Measurements from ENCODE around the gene PCBP3. TPM values are rescaled to one million over a fixed set of nuclear protein-coding genes. Genes with fewer than 3 reads are reported as not detected.
"Not testable (repeated sequence)": the region's sequence is repeated elsewhere in the genome, so short reads cannot be mapped to it uniquely, and the experiment has no call there.

The PCBP3 gene
- total RNA-seq, 1 donor from 2014 or later, result 9.7 TPM

GRCh38 chr21:45889961-45890360, 246.4 kb downstream of the PCBP3 start:
- Mint-ChIP-seq H3K4me3 (no peak overlapping the region), H3K4me1 (peaks cover 30% of the 10 kb centered on the region), H3K36me3 (ENCODE audit: low read depth) (peaks cover 5% of the 10 kb centered on the region), H3K27ac (no peak overlapping the region), H3K27me3 (peaks cover 10% of the 10 kb centered on the region), H3K9me3 (peaks cover 6% of the 10 kb centered on the region)
- no peak for DNase-seq
- intact Hi-C loops (cut with micrococcal nuclease), result no loop called here

DNA sequence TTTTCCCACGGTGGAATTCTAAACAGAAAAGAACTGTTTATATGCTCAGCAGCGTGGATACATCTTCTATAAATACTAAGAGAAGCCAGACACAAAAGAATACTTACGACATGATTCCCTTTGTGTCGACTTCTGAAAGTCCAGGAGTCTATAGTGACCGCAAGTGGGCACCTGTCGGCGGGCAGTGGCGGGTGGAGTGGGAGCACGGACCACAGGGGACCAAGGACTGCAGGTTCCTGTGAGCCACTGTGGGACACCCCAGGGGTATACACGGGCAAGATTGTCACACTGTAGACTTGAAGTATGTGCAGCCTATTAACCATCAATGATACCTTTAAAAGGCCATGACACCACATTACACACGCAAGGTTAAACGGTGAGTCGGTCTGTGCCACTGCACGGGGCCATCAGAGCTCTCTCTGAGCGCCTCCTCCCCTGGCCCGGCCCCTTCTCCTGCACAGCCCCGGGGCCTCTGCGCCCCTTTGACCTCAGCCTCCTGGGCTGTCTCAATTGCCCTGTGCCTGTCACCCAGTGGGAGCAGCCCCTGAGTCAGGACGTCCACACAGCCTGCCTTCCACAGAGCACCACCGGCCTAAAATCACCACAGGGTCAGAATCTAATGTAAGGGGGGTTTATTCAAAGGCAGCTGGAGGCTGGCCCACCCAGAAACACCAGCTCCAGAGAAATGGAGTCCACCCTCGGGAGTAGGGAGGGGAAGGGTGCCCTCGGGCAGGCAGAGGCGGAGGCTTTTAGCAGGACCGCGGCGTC, 248.0 kb downstream of the PCBP3 start:
- Mint-ChIP-seq H3K9me3 (no peaks in the 10 kb centered on the region), H3K36me3 (ENCODE audit: low read depth) (no peaks in the 10 kb centered on the region), H3K27ac (no peak overlapping the region), H3K4me3 (no peak overlapping the region), H3K27me3 (peaks cover 10% of the 10 kb centered on the region), H3K4me1 (peaks cover 16% of the 10 kb centered on the region)
- intact Hi-C loops (cut with micrococcal nuclease), result no loop called here
- no peak for DNase-seq

DNA sequence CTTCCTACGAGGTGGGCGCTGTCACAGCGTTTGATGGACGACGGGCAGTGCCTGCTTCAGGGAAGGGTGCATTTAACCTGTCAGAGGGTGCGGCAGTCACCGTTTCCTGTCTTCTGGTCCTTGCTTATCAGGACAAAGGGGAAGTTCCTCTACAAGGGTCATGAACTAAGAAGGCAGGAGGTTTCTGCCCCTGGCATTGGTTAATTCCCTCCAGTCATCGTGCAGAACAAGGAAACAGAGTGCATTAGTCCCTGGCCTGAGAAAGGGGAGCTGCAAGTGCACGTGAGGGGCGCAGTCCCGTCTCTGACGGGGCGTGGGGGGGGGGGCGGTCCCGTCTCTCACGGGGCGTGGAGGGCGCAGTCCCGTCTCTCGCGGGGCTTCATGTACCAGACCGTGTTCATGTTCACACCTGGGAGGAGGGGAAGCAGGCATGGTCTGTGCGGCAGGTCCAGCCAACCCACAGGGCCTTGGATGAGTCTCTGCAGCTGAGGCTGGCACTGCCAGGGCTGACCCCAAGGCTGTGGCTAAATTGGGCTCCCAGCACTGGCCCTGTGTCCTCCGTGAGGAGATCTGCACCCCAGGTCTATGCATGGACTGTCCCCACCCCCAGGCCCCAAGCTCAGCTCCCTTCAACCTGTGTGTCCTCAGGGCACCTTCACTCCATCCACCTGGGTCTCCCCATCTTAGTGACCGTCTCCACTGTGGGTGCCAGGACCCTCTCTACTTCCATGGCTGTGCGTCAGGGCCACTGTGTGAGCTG, 248.8 kb downstream of the PCBP3 start:
- H3K27ac Mint-ChIP-seq, result no peak overlapping the region
- intact Hi-C loops (cut with micrococcal nuclease), result no loop called here
- DNase-seq, result peak; percentile 73
- peaks cover 14% of the 10 kb centered on the region for H3K4me1 Mint-ChIP-seq
- H3K27me3 Mint-ChIP-seq, result peaks cover 10% of the 10 kb centered on the region
- no peak overlapping the region for H3K4me3 Mint-ChIP-seq
- H3K9me3 Mint-ChIP-seq, result no peaks in the 10 kb centered on the region
- no peaks in the 10 kb centered on the region for H3K36me3 Mint-ChIP-seq (ENCODE audit: low read depth)

- Mint-ChIP-seq H3K4me1 (peaks cover 14% of the 10 kb centered on the region), H3K36me3 (ENCODE audit: low read depth) (no peaks in the 10 kb centered on the region), H3K9me3 (no peaks in the 10 kb centered on the region), H3K27me3 (peaks cover 10% of the 10 kb centered on the region), H3K27ac (no peak overlapping the region), H3K4me3 (no peak overlapping the region)
- no peak for DNase-seq
- intact Hi-C loops (cut with micrococcal nuclease), result no loop called here
These were observed 249.6 kb downstream of the PCBP3 start for GRCh38 chr21:45892916-45893739.

GRCh38 chr21:45893740-45894449, 250.4 kb downstream of the PCBP3 start:
- intact Hi-C loops (cut with micrococcal nuclease), result no loop called here
- H3K36me3 Mint-ChIP-seq (ENCODE audit: low read depth), result no peaks in the 10 kb centered on the region
- H3K4me3 Mint-ChIP-seq, result no peak overlapping the region
- no peaks in the 10 kb centered on the region for H3K9me3 Mint-ChIP-seq
- peaks cover 10% of the 10 kb centered on the region for H3K27me3 Mint-ChIP-seq
- H3K4me1 Mint-ChIP-seq, result peaks cover 9% of the 10 kb centered on the region
- H3K27ac Mint-ChIP-seq, result no peak overlapping the region
- no peak for DNase-seq

- Mint-ChIP-seq H3K27me3 (peaks cover 10% of the 10 kb centered on the region), H3K4me1 (peaks cover 7% of the 10 kb centered on the region), H3K27ac (no peak overlapping the region), H3K9me3 (no peaks in the 10 kb centered on the region), H3K36me3 (ENCODE audit: low read depth) (no peaks in the 10 kb centered on the region), H3K4me3 (no peak overlapping the region)
- no peak for DNase-seq
- intact Hi-C loops (cut with micrococcal nuclease), result no loop called here
These were observed 250.9 kb downstream of the PCBP3 start for GRCh38 chr21:45894450-45894825.

- Mint-ChIP-seq H3K9me3 (no peaks in the 10 kb centered on the region), H3K27me3 (peaks cover 7% of the 10 kb centered on the region), H3K36me3 (ENCODE audit: low read depth) (no peaks in the 10 kb centered on the region), H3K4me1 (peaks cover 7% of the 10 kb centered on the region), H3K4me3 (no peak overlapping the region), H3K27ac (no peak overlapping the region)
- DNase-seq, result no peak
- intact Hi-C loops (cut with micrococcal nuclease), result no loop called here
These were observed 251.6 kb downstream of the PCBP3 start for GRCh38 chr21:45894906-45895777.

GRCh38 chr21:45895778-45896370, 252.3 kb downstream of the PCBP3 start:
- H3K9me3 Mint-ChIP-seq, result no peaks in the 10 kb centered on the region
- H3K4me3 Mint-ChIP-seq, result no peak overlapping the region
- H3K27ac Mint-ChIP-seq, result no peak overlapping the region
- no peaks in the 10 kb centered on the region for H3K36me3 Mint-ChIP-seq (ENCODE audit: low read depth)
- DNase-seq, result no peak
- peaks cover 7% of the 10 kb centered on the region for H3K4me1 Mint-ChIP-seq
- H3K27me3 Mint-ChIP-seq, result peaks cover under 1% of the 10 kb centered on the region
- intact Hi-C loops (cut with micrococcal nuclease), result no loop called here

DNA sequence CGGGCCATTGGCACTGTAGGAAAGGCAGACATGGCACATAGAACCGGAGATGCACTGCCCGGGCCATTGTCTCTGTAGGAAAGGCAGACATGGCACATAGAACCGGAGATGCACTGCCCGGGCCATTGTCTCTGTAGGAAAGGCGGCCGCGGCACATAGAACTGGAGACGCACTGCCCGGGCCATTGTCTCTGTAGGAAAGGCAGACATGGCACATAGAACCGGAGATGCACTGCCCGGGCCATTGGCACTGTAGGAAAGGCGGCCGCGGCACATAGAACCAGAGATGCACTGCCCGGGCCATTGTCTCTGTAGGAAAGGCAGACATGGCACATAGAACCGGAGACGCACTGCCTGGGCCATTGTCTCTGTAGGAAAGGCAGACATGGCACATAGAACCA, 252.9 kb downstream of the PCBP3 start:
- H3K27ac Mint-ChIP-seq; intact Hi-C loops (cut with micrococcal nuclease); H3K27me3 Mint-ChIP-seq; H3K9me3 Mint-ChIP-seq; DNase-seq; H3K36me3 Mint-ChIP-seq (ENCODE audit: low read depth); H3K4me1 Mint-ChIP-seq; H3K4me3 Mint-ChIP-seq: not testable (repeated sequence)

DNA sequence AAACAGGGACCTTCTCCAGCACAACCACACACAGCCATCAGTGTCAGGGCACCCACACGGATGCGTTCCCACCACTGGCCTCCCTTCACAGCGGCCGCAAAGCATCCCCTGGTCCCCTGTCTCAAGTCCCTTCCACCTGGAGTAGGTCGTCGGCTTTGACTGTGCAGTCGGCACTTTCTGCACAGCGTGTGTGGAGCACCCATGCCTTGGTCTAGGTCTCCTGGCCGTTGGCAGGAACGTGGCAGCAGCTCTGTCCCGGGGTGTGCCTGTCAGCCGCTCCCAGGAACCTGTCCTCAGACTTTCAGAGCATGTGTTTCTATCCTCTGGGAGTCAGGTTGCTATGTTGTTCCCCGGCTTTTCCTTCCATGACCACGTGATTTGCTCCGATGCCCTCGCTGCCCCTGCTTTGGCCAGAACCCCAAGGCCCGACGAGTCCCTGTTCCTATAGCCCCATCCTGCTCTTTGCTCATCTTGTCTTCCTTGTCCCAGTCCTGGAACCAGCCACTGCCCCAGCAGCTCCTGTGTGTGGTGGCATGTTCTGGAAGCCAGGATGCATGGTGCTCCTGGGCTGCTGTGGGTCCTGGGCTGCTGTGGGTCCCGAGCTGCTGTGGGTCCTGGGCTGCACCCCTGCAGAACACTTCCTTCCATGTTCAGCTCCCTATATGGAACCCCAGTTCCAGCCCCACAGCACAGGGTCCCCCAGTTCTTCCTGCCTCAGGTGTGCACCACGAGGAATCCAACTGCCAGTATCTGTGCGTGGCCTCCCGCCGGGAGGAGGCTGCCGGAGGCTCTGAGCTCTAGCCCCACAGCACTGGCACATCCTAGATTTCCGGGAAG, 253.9 kb downstream of the PCBP3 start:
- DNase-seq, result no peak
- Mint-ChIP-seq H3K4me1 (peaks cover 2% of the 10 kb centered on the region), H3K36me3 (ENCODE audit: low read depth) (no peaks in the 10 kb centered on the region), H3K27ac (no peak overlapping the region), H3K27me3 (no peaks in the 10 kb centered on the region), H3K9me3 (no peaks in the 10 kb centered on the region), H3K4me3 (no peak overlapping the region)
- intact Hi-C loops (cut with micrococcal nuclease), result no loop called here

DNA sequence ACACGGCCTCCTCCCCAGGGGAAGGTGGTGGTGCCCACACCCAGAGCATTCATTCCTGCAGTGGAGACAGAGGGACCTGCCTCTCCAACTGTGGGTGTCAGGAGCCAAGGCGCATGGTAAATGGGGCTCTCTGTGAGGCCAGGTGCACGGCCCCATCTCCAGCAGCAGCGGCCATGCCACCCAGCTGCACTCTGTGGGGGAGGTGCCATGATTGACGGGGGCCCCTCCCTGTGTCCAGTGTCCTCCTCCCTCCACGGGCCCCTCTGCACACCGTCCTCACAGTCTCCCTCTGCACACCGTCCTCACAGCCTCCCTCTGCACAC, 254.5 kb downstream of the PCBP3 start:
- no peaks in the 10 kb centered on the region for H3K27me3 Mint-ChIP-seq
- H3K36me3 Mint-ChIP-seq (ENCODE audit: low read depth), result no peaks in the 10 kb centered on the region
- H3K9me3 Mint-ChIP-seq, result no peaks in the 10 kb centered on the region
- H3K4me1 Mint-ChIP-seq, result peaks cover under 1% of the 10 kb centered on the region
- intact Hi-C loops (cut with micrococcal nuclease), result no loop called here
- DNase-seq, result no peak
- H3K4me3 Mint-ChIP-seq, result no peak overlapping the region
- H3K27ac Mint-ChIP-seq, result no peak overlapping the region

- Mint-ChIP-seq H3K27ac (no peak overlapping the region), H3K36me3 (ENCODE audit: low read depth) (no peaks in the 10 kb centered on the region), H3K4me1 (no peaks in the 10 kb centered on the region), H3K4me3 (no peak overlapping the region), H3K9me3 (no peaks in the 10 kb centered on the region), H3K27me3 (no peaks in the 10 kb centered on the region)
- no peak for DNase-seq
- intact Hi-C loops (cut with micrococcal nuclease), result no loop called here
These were observed 255.3 kb downstream of the PCBP3 start for GRCh38 chr21:45898781-45899180.

Data from activated CD4-positive, alpha-beta T cell treated with anti-CD3 and anti-CD28 coated beads, Interleukin-2, amount 10 ng/mL, durations not matched to agents 24 days and 14 days (primary cell).